GM12878 (cell line): ENCODE measurements around the gene ZNF71. TPM values are rescaled to one million over a fixed set of nuclear protein-coding genes. Genes with fewer than 3 reads are reported as not detected.

Source experiments
- ATAC-seq: fragments of 200-7000 bp; cut with Tn5 transposase; 3 replicates; pipeline ENCODE4 v1.9.1; 2020; ENCODE audit warnings: mild to moderate bottlenecking, moderate library complexity
- BruUV-seq: library from RNA; stranded (reverse); fragments of 400-500 nt; replicated peaks from 2 replicates; lab custom pipeline; 2021; lab: Mats Ljungman, UMichigan
- CTCF ChIA-PET: fragments of 300-600 bp; sonication (Branson Sonifier 250); formaldehyde crosslinking; extraction: SDS; loops from one replicate; lab custom pipeline; 2021; ENCODE audit warnings: inconsistent platforms; lab: Yijun Ruan, JAX
- POLR2A ChIA-PET: fragments of 350-600 bp; formaldehyde crosslinking; extraction: SDS; loops from one replicate; lab custom pipeline; 2021; ENCODE audit warnings: inconsistent platforms; lab: Charles Lee
- RAD21 ChIA-PET: fragments of 300-600 bp; sonication (Branson Sonifier 250); formaldehyde crosslinking; loops from one replicate; lab custom pipeline; 2023; ENCODE audit warnings: antibody characterized with exemption; ENCODE audit not compliant: unreplicated experiment; lab: Charles Lee
- SMC1A ChIA-PET: fragments of 300-600 bp; sonication (Branson Sonifier 250); formaldehyde crosslinking; loops from one replicate; lab custom pipeline; 2023; ENCODE audit not compliant: unreplicated experiment, uncharacterized antibody; lab: Charles Lee
- DNase-seq: peaks from one replicate; pipeline ENCODE4 v3.0.0-alpha.2; 2011; ENCODE audit warnings: low read depth, low spot score
- FAIRE-seq: peaks from 3 replicates; lab custom pipeline; 2011; peaks lifted over from hg19 to GRCh38; lab: Jason Lieb, UNC
- H2AFZ ChIP-seq: 2 replicates; pipeline ENCODE4 v1.6.0; 2011; ENCODE audit warnings: low read depth, low read length, control low read depth; ENCODE audit not compliant: control insufficient read depth
- H3K27ac ChIP-seq: 2 replicates; pipeline ENCODE4 v1.5.1; 2011; ENCODE audit warnings: control low read depth; ENCODE audit not compliant: control insufficient read depth, insufficient read depth
- H3K27me3 ChIP-seq, 2 experiments: replicated peaks in 1 of 2; 2 replicates each; pipeline versions ENCODE4 v1.6.0 to v1.6.1; 2011; ENCODE audit warnings: low read length in 1 of 2; ENCODE audit not compliant: control insufficient read depth in 2 of 2, insufficient read depth in 2 of 2
- H3K36me3 ChIP-seq, 2 experiments: 2 replicates each; pipeline ENCODE4 v1.5.1; 2011; ENCODE audit warnings: low read length in 1 of 2; ENCODE audit not compliant: control insufficient read depth in 2 of 2, insufficient read depth in 2 of 2
- H3K4me1 ChIP-seq: 2 replicates; pipeline ENCODE4 v1.6.1; 2011; ENCODE audit warnings: mild to moderate bottlenecking, low read length, moderate library complexity, mixed read lengths; ENCODE audit not compliant: control insufficient read depth, insufficient read depth
- H3K4me2 ChIP-seq: 2 replicates; pipeline ENCODE4 v1.6.0; 2011; ENCODE audit warnings: control low read depth; ENCODE audit not compliant: control insufficient read depth, insufficient read depth
- H3K4me3 ChIP-seq: fragments of 200-600 bp; sonication (generic); 2 replicates; pipeline ENCODE4 v1.5.1; 2016
- H3K79me2 ChIP-seq: 2 replicates; pipeline ENCODE4 v1.6.0; 2011; ENCODE audit warnings: low read length; ENCODE audit not compliant: control insufficient read depth, insufficient read depth
- H3K9ac ChIP-seq: 2 replicates; pipeline ENCODE4 v1.8.0; 2011; ENCODE audit warnings: low read length, control low read depth, mixed read lengths; ENCODE audit not compliant: control insufficient read depth, insufficient read depth
- H3K9me3 ChIP-seq: replicated peaks from 3 replicates; pipeline ENCODE4 v1.5.1; 2011; ENCODE audit warnings: mild to moderate bottlenecking, low read length; ENCODE audit not compliant: control insufficient read depth, insufficient read depth
- H4K20me1 ChIP-seq: 2 replicates; pipeline ENCODE4 v1.6.0; 2011; ENCODE audit not compliant: control insufficient read depth, insufficient read depth
- ATF7 ChIP-seq: fragments of 450-650 bp; IDR thresholded peaks from 2 replicates; pipeline ENCODE4 v1.6.1; 2016; ENCODE audit warnings: low read depth, mild to moderate bottlenecking
- BRCA1 ChIP-seq: IDR thresholded peaks from 2 replicates; pipeline ENCODE4 v1.6.1; 2011; ENCODE audit warnings: low read depth, low read length, improper control_type of control experiment
- CBFB ChIP-seq: IDR thresholded peaks from 2 replicates; pipeline ENCODE4 v1.6.1; 2016; ENCODE audit warnings: antibody characterized with exemption, low read depth
- CBX3 ChIP-seq: fragments of 200-600 bp; sonication (generic); IDR thresholded peaks from 2 replicates; pipeline ENCODE4 v1.6.1; 2016; ENCODE audit warnings: low read depth, borderline replicate concordance
- CHD2 ChIP-seq: IDR thresholded peaks from 2 replicates; pipeline ENCODE4 v1.6.1; 2011; ENCODE audit warnings: low read depth, low read length, improper control_type of control experiment, borderline replicate concordance
- ETV6 ChIP-seq, 2 experiments: fragments of 450-650 bp in 1 of 2; IDR thresholded peaks in 1 of 2; conservative IDR thresholded peaks in 1 of 2; 2 replicates each; pipeline ENCODE4 v1.6.1; 2014; ENCODE audit warnings: antibody characterized with exemption in 1 of 2, borderline replicate concordance in 1 of 2, low read depth in 1 of 2, mild to moderate bottlenecking in 1 of 2, moderate library complexity in 1 of 2
- FOS ChIP-seq: IDR thresholded peaks from 3 replicates; pipeline ENCODE4 v1.6.1; 2011; ENCODE audit warnings: borderline replicate concordance; ENCODE audit not compliant: insufficient read length; ENCODE audit errors: extremely low read depth
- HDAC2 ChIP-seq: fragments of 200-600 bp; sonication (generic); IDR thresholded peaks from 2 replicates; pipeline ENCODE4 v1.6.1; 2017
- IRF4 ChIP-seq: IDR thresholded peaks from 2 replicates; pipeline ENCODE4 v1.6.1; 2011; ENCODE audit warnings: low read depth, low read length
- JUNB ChIP-seq: IDR thresholded peaks from 2 replicates; pipeline ENCODE4 v1.6.1; 2016; ENCODE audit warnings: antibody characterized with exemption, mild to moderate bottlenecking
- JUND ChIP-seq: IDR thresholded peaks from 2 replicates; pipeline ENCODE4 v1.6.1; 2012; ENCODE audit warnings: low read depth, mild to moderate bottlenecking, low read length, improper control_type of control experiment, moderate library complexity
- KDM1A ChIP-seq: fragments of 200-600 bp; sonication (generic); IDR thresholded peaks from 2 replicates; pipeline ENCODE4 v1.6.1; 2016; ENCODE audit warnings: borderline replicate concordance
- RAD21 ChIP-seq: IDR thresholded peaks from 2 replicates; pipeline ENCODE4 v1.6.1; 2011; ENCODE audit warnings: mild to moderate bottlenecking, low read depth, low read length, moderate library complexity; ENCODE audit not compliant: insufficient read depth
- YBX1 ChIP-seq: fragments of 450-650 bp; IDR thresholded peaks from 2 replicates; pipeline ENCODE4 v1.6.1; 2016; ENCODE audit warnings: antibody characterized with exemption
- ZNF24 ChIP-seq: fragments of 450-650 bp; IDR thresholded peaks from 2 replicates; pipeline ENCODE4 v1.6.1; 2017; ENCODE audit warnings: antibody characterized with exemption, mild to moderate bottlenecking
- WGBS: methylation state at CpG from one replicate; pipeline ENCODE4 v1.1.6; 2016; ENCODE audit warnings: low lambda C conversion rate; ENCODE audit not compliant: insufficient replicate concordance, insufficient coverage; ENCODE audit errors: missing lambda C conversion rate; 5-methylcytosine and 5-hydroxymethylcytosine counted together
- in situ Hi-C: fragments of 300-500 bp; cut with MboI; formaldehyde crosslinking; loops from 9 replicates; pipeline ENCODE4 v1.14.3; 2018; ENCODE audit warnings: mixed read lengths
- intact Hi-C: fragments of 100-400 bp; cut with micrococcal nuclease; formaldehyde crosslinking; loops from one replicate; pipeline ENCODE4 v1.14.2; 2022; ENCODE audit not compliant: unreplicated experiment
- polyA plus RNA-seq, 11 experiments: library from polyadenylated mRNA; depleted of rRNA in 4 of 11; unstranded in 6 of 11; stranded (reverse) in 5 of 11; fragments of >200 nt; fragmentation: Nextera tagmentation in 4 of 11; fragmentation: Illumina TruSeq in 1 of 11; extraction: Ambion mirVana in 4 of 11; extraction: Trizol in 1 of 11; gene quantifications; 1 replicate in 1 of 11; 2 replicates in 10 of 11; pipeline versions ENCODE4 v1.2.1 to v1.2.3, GENCODE V29; 2011 to 2016; ENCODE audit warnings: inconsistent platforms in 2 of 11, missing spikeins in 2 of 11, low read depth in 1 of 11
- total RNA-seq, 4 experiments: library from RNA; depleted of rRNA in 3 of 4; stranded (reverse); fragments of >200 nt in 3 of 4; fragmentation: Illumina TruSeq in 1 of 4; extraction: Trizol in 1 of 4; gene quantifications; 2 replicates each; pipeline versions ENCODE4 v1.2.1 to v1.2.3, GENCODE V29; 2013 to 2021
- TF ChIP-seq, protein P1 (sequence below): fragments of 450-650 bp; IDR thresholded peaks from 2 replicates; pipeline ENCODE4 v1.6.1; 2017; ENCODE audit warnings: antibody characterized with exemption, mild to moderate bottlenecking, moderate library complexity
- TF ChIP-seq, protein P2 (sequence below), 3 experiments: IDR thresholded peaks in 2 of 3; conservative IDR thresholded peaks in 1 of 3; 2 replicates each; pipeline ENCODE4 v1.5.1; 2011; ENCODE audit warnings: low read depth in 3 of 3, low read length in 3 of 3, mild to moderate bottlenecking in 3 of 3, control low read depth in 2 of 3, moderate library complexity in 2 of 3, inconsistent platforms in 1 of 3, mixed read lengths in 1 of 3; ENCODE audit not compliant: control insufficient read depth in 2 of 3, insufficient read depth in 1 of 3; ENCODE audit errors: extremely low read depth in 1 of 3
- TF ChIP-seq, protein P3 (sequence below): IDR thresholded peaks from 2 replicates; pipeline ENCODE4 v1.6.1; 2011; ENCODE audit warnings: low read depth, mild to moderate bottlenecking, low read length, moderate library complexity, borderline replicate concordance; ENCODE audit errors: extremely low read depth

Gene ZNF71
- total and polyA plus RNA-seq, 10 of the 15 experiments (the other 5 are each of a cell fraction or from before 2014, with no cell fraction given) = 0.48 to 5.7 (median 3.5) TPM

- FAIRE-seq = no peak
- TF ChIP-seq, protein P1, sequence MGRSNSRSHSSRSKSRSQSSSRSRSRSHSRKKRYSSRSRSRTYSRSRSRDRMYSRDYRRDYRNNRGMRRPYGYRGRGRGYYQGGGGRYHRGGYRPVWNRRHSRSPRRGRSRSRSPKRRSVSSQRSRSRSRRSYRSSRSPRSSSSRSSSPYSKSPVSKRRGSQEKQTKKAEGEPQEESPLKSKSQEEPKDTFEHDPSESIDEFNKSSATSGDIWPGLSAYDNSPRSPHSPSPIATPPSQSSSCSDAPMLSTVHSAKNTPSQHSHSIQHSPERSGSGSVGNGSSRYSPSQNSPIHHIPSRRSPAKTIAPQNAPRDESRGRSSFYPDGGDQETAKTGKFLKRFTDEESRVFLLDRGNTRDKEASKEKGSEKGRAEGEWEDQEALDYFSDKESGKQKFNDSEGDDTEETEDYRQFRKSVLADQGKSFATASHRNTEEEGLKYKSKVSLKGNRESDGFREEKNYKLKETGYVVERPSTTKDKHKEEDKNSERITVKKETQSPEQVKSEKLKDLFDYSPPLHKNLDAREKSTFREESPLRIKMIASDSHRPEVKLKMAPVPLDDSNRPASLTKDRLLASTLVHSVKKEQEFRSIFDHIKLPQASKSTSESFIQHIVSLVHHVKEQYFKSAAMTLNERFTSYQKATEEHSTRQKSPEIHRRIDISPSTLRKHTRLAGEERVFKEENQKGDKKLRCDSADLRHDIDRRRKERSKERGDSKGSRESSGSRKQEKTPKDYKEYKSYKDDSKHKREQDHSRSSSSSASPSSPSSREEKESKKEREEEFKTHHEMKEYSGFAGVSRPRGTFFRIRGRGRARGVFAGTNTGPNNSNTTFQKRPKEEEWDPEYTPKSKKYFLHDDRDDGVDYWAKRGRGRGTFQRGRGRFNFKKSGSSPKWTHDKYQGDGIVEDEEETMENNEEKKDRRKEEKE = no peak
- TF ChIP-seq YBX1 (no peak), CBFB (no peak), CBX3 (no peak), JUNB (no peak), RAD21 (no peak), FOS (no peak), JUND (no peak), ATF7 (no peak), ZNF24 (no peak), IRF4 (no peak), HDAC2 (no peak), KDM1A (no peak), BRCA1 (no peak), ETV6 (conservative IDR thresholded peaks at IDR 0.05 in 1 of 2, IDR thresholded peaks at IDR 0.05 in 1 of 2; ENCODE audit: borderline replicate concordance in 1 of 2, low read depth in 1 of 2) (no peak), CHD2 (no peak)
- TF ChIP-seq, protein P2, sequence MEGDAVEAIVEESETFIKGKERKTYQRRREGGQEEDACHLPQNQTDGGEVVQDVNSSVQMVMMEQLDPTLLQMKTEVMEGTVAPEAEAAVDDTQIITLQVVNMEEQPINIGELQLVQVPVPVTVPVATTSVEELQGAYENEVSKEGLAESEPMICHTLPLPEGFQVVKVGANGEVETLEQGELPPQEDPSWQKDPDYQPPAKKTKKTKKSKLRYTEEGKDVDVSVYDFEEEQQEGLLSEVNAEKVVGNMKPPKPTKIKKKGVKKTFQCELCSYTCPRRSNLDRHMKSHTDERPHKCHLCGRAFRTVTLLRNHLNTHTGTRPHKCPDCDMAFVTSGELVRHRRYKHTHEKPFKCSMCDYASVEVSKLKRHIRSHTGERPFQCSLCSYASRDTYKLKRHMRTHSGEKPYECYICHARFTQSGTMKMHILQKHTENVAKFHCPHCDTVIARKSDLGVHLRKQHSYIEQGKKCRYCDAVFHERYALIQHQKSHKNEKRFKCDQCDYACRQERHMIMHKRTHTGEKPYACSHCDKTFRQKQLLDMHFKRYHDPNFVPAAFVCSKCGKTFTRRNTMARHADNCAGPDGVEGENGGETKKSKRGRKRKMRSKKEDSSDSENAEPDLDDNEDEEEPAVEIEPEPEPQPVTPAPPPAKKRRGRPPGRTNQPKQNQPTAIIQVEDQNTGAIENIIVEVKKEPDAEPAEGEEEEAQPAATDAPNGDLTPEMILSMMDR (IDR thresholded peaks at IDR 0.05 in 2 of 3, conservative IDR thresholded peaks at IDR 0.05 in 1 of 3; ENCODE audit: control insufficient read depth in 2 of 3, extremely low read depth in 1 of 3, insufficient read depth in 1 of 3, low read depth in 3 of 3, low read length in 3 of 3) = no peak
- TF ChIP-seq, protein P3, sequence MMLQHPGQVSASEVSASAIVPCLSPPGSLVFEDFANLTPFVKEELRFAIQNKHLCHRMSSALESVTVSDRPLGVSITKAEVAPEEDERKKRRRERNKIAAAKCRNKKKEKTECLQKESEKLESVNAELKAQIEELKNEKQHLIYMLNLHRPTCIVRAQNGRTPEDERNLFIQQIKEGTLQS = no peak
- TF ChIP-seq, all 136 proteins: peak for 0
- DNase-seq (no peak), ATAC-seq (no peak)
- intact Hi-C loops = no loop called here
- Histone ChIP-seq H3K9me3 (peaks cover 5% of the 10 kb centered on the region; the same call in 1 of the 3 replicates), H3K4me1 (no peaks in the 10 kb centered on the region), H3K9ac (no peak overlapping the region), H3K4me3 (no peak overlapping the region), H4K20me1 (no peaks in the 10 kb centered on the region), H3K4me2 (no peak overlapping the region), H3K27ac (no peak overlapping the region), H2AFZ (no peak overlapping the region), H3K79me2 (no peaks in the 10 kb centered on the region), H3K36me3 (no peaks in the 10 kb centered on the region; a peak in 1 of 4 replicates), H3K27me3 (no peaks in the 10 kb centered on the region)
- ChIA-PET RAD21 (no interaction called here), SMC1A (no interaction called here), POLR2A (no interaction called here), CTCF (no interaction called here)
- no TSS peak for BruUV-seq
- in situ Hi-C loops = no loop called here
- WGBS = 84% methylated on average over 9 of the region's 9 CpGs
Observed at GRCh38 chr19:56625708-56626107, 30.6 kb downstream of the ZNF71 start.
